GM23338 (cell line): ENCODE data around the gene AIMP1. TPM values are rescaled to one million over a fixed set of nuclear protein-coding genes. Genes with fewer than 3 reads are reported as not detected.

Experiments
- ATAC-seq: fragments of 200-7000 bp; cut with Tn5 transposase; 3 replicates; pipeline ENCODE4 v1.9.1; 2020
- DNase-seq: peaks from one replicate; pipeline ENCODE4 v3.0.0-alpha.2; 2015; ENCODE audit warnings: low spot score
- H2AFZ ChIP-seq: fragments of 200-600 bp; sonication (generic); 2 replicates; pipeline ENCODE4 v1.8.0; 2016; ENCODE audit warnings: antibody characterized with exemption, mild to moderate bottlenecking, moderate library complexity
- H3F3A ChIP-seq: fragments of 200-600 bp; sonication (generic); replicated peaks from 2 replicates; pipeline ENCODE4 v1.8.0; 2017; ENCODE audit warnings: antibody characterized with exemption, mixed run types, low read depth
- H3K27ac ChIP-seq: fragments of 200-600 bp; sonication (generic); 2 replicates; pipeline ENCODE4 v1.6.1; 2016; ENCODE audit warnings: low read depth
- H3K27me3 ChIP-seq: fragments of 200-600 bp; sonication (generic); 2 replicates; pipeline ENCODE4 v1.8.0; 2016; ENCODE audit warnings: mild to moderate bottlenecking, mixed run types, moderate library complexity; ENCODE audit not compliant: insufficient read depth
- H3K36me3 ChIP-seq: fragments of 200-600 bp; sonication (generic); 2 replicates; pipeline ENCODE4 v1.8.0; 2016; ENCODE audit warnings: mild to moderate bottlenecking; ENCODE audit not compliant: insufficient read depth
- H3K4me1 ChIP-seq: fragments of 200-600 bp; sonication (generic); 2 replicates; pipeline ENCODE4 v1.8.0; 2016; ENCODE audit warnings: mild to moderate bottlenecking, moderate library complexity; ENCODE audit not compliant: insufficient read depth
- H3K4me2 ChIP-seq: fragments of 200-600 bp; sonication (generic); 2 replicates; pipeline ENCODE4 v1.7.1; 2017; ENCODE audit warnings: mixed run types
- H3K4me3 ChIP-seq: fragments of 200-600 bp; sonication (generic); 2 replicates; pipeline ENCODE4 v1.6.1; 2016; ENCODE audit warnings: mixed run types
- H3K79me2 ChIP-seq: fragments of 200-600 bp; sonication (generic); replicated peaks from 2 replicates; pipeline ENCODE4 v1.8.0; 2017; ENCODE audit warnings: mild to moderate bottlenecking; ENCODE audit not compliant: insufficient read depth
- H3K9me2 ChIP-seq: fragments of 200-600 bp; sonication (generic); 2 replicates; pipeline ENCODE4 v1.8.0; 2017; ENCODE audit not compliant: insufficient read depth
- H4K20me1 ChIP-seq: fragments of 200-600 bp; sonication (generic); replicated peaks from 2 replicates; pipeline ENCODE4 v1.8.0; 2017; ENCODE audit warnings: mild to moderate bottlenecking; ENCODE audit not compliant: insufficient read depth
- H3K27ac Mint-ChIP-seq: 2 replicates; pipeline ENCODE4 v1.8.0; 2020; ENCODE audit warnings: inconsistent platforms, mild to moderate bottlenecking, moderate library complexity, mixed read lengths
- H3K27me3 Mint-ChIP-seq: 3 replicates; pipeline ENCODE4 v1.8.0; 2022; ENCODE audit warnings: low read depth, mild to moderate bottlenecking, moderate library complexity, mixed read lengths, inconsistent platforms; ENCODE audit not compliant: insufficient read depth, poor library complexity
- H3K36me3 Mint-ChIP-seq: 3 replicates; pipeline ENCODE4 v1.8.0; 2021; ENCODE audit warnings: low read depth, mild to moderate bottlenecking, inconsistent platforms, moderate library complexity, mixed read lengths
- H3K4me1 Mint-ChIP-seq: 3 replicates; pipeline ENCODE4 v1.8.0; 2020; ENCODE audit warnings: mild to moderate bottlenecking, inconsistent platforms, mixed read lengths
- H3K4me3 Mint-ChIP-seq: 3 replicates; pipeline ENCODE4 v1.8.0; 2021; ENCODE audit warnings: moderate library complexity, mild to moderate bottlenecking, inconsistent platforms, mixed read lengths
- H3K9me3 Mint-ChIP-seq: 3 replicates; pipeline ENCODE4 v1.8.0; 2020; ENCODE audit warnings: moderate library complexity, mild to moderate bottlenecking, inconsistent platforms, mixed read lengths
- CREB1 ChIP-seq: fragments of 250-450 bp; sonication (Bioruptor Pico); IDR thresholded peaks from 2 replicates; pipeline ENCODE4 v1.5.0; 2020; ENCODE audit warnings: low read depth, mild to moderate bottlenecking, moderate library complexity
- EZH2 ChIP-seq: fragments of 200-600 bp; sonication (generic); IDR thresholded peaks from one replicate; pipeline ENCODE4 v1.8.0; 2017; ENCODE audit warnings: antibody characterized with exemption, mild to moderate bottlenecking, low read depth; ENCODE audit not compliant: unreplicated experiment
- EZH2phosphoT487 ChIP-seq: fragments of 200-600 bp; sonication (generic); IDR thresholded peaks from one replicate; pipeline ENCODE4 v1.8.1; 2018; ENCODE audit warnings: antibody characterized with exemption; ENCODE audit not compliant: unreplicated experiment
- JUNB ChIP-seq: IDR thresholded peaks from one replicate; pipeline ENCODE4 v1.6.1; 2016; ENCODE audit warnings: antibody characterized with exemption; ENCODE audit not compliant: unreplicated experiment
- NANOG ChIP-seq: IDR thresholded peaks from 2 replicates; pipeline ENCODE4 v1.6.1; 2016; ENCODE audit warnings: antibody characterized with exemption, borderline replicate concordance
- POLR2AphosphoS5 ChIP-seq: IDR thresholded peaks from 2 replicates; pipeline ENCODE4 v1.6.1; 2016; ENCODE audit warnings: antibody characterized with exemption, low read depth
- STAT1 ChIP-seq: IDR thresholded peaks from one replicate; pipeline ENCODE4 v1.6.1; 2016; ENCODE audit warnings: antibody characterized with exemption; ENCODE audit not compliant: unreplicated experiment
- ZNF114 ChIP-seq: fragments of 250-450 bp; sonication (Bioruptor Pico); IDR thresholded peaks from 2 replicates; pipeline ENCODE4 v1.5.0; 2020; ENCODE audit warnings: mild to moderate bottlenecking, moderate library complexity
- ZNF331 ChIP-seq: fragments of 250-450 bp; sonication (Bioruptor Pico); IDR thresholded peaks from 2 replicates; pipeline ENCODE4 v1.5.0; 2020; ENCODE audit warnings: low read depth, mild to moderate bottlenecking, moderate library complexity
- polyA plus RNA-seq: library from polyadenylated mRNA; unstranded; fragments of >200 nt; fragmentation: Nextera tagmentation; extraction: Ambion mirVana; gene quantifications from 2 replicates; pipeline ENCODE4 v1.2.1, GENCODE V29; 2016
- total RNA-seq: library from RNA; depleted of rRNA; stranded (reverse); fragments of >200 nt; shearing (Covaris generic); gene quantifications from 2 replicates; pipeline ENCODE4 v1.2.3, GENCODE V29; 2014
- TF ChIP-seq, protein P1 (sequence below): IDR thresholded peaks from 2 replicates; pipeline ENCODE4 v1.6.1; 2016; ENCODE audit warnings: antibody characterized with exemption
- TF ChIP-seq, protein P2 (sequence below), 2 experiments: fragments of 200-600 bp in 1 of 2; sonication (generic) in 1 of 2; conservative IDR thresholded peaks; 2 replicates each; pipeline versions ENCODE4 v1.5.1 to v1.6.1; 2016 to 2017; ENCODE audit warnings: antibody characterized with exemption in 2 of 2, low read depth in 2 of 2, mild to moderate bottlenecking in 2 of 2, moderate library complexity in 1 of 2
- TF ChIP-seq, protein P3 (sequence below): IDR thresholded peaks from one replicate; pipeline ENCODE4 v1.6.1; 2018; ENCODE audit warnings: antibody characterized with exemption; ENCODE audit not compliant: unreplicated experiment

Gene AIMP1
- total and polyA plus RNA-seq, 2 experiments from 2014 or later = 34.5 to 200 TPM

DNA sequence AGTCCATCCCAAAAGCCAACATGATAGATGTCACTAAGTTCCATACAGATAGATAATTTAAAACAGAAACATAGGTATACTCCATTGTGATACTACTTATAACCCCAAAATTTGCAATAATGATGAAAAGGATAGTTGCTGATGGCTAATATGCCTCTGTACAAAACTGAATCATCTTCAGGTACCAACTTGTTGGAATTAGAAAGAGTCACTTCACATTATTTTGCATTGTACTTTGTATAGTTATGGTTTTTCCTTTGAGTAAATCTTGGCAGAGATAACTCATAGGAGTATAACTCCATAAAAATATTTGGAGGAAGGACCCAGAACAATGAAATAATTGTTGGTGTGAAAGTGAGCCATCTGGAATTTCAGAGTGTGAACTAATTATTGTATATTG is 34.7 kb downstream of the AIMP1 start:
- no peaks in the 10 kb centered on the region for H3K27me3 Mint-ChIP-seq
- H3K4me3 ChIP-seq = no peak overlapping the region
- peaks cover 7% of the 10 kb centered on the region; the same call in 1 of the 2 replicates for H3K36me3 ChIP-seq
- no peaks in the 10 kb centered on the region for H3F3A ChIP-seq
- no peaks in the 10 kb centered on the region for H4K20me1 ChIP-seq
- no peak overlapping the region for H3K4me2 ChIP-seq
- H3K27ac Mint-ChIP-seq = no peak overlapping the region
- no peak for ATAC-seq
- no peaks in the 10 kb centered on the region for H3K36me3 Mint-ChIP-seq
- H3K79me2 ChIP-seq = no peaks in the 10 kb centered on the region
- H2AFZ ChIP-seq = no peak overlapping the region
- no peaks in the 10 kb centered on the region; the same call in 2 of the 3 replicates for H3K4me1 Mint-ChIP-seq
- H3K9me2 ChIP-seq = no peaks in the 10 kb centered on the region
- no peaks in the 10 kb centered on the region for H3K4me1 ChIP-seq
- no peaks in the 10 kb centered on the region for H3K27me3 ChIP-seq
- H3K27ac ChIP-seq = no peak overlapping the region
- TF ChIP-seq, protein P1, sequence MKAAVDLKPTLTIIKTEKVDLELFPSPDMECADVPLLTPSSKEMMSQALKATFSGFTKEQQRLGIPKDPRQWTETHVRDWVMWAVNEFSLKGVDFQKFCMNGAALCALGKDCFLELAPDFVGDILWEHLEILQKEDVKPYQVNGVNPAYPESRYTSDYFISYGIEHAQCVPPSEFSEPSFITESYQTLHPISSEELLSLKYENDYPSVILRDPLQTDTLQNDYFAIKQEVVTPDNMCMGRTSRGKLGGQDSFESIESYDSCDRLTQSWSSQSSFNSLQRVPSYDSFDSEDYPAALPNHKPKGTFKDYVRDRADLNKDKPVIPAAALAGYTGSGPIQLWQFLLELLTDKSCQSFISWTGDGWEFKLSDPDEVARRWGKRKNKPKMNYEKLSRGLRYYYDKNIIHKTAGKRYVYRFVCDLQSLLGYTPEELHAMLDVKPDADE = no peak
- TF ChIP-seq STAT1 (no peak), NANOG (no peak), JUNB (no peak), ZNF331 (CRISPR knock-in tag) (no peak)
- DNase-seq = no peak
- H3K4me3 Mint-ChIP-seq = no peak overlapping the region
- H3K9me3 Mint-ChIP-seq = no peaks in the 10 kb centered on the region

DNA sequence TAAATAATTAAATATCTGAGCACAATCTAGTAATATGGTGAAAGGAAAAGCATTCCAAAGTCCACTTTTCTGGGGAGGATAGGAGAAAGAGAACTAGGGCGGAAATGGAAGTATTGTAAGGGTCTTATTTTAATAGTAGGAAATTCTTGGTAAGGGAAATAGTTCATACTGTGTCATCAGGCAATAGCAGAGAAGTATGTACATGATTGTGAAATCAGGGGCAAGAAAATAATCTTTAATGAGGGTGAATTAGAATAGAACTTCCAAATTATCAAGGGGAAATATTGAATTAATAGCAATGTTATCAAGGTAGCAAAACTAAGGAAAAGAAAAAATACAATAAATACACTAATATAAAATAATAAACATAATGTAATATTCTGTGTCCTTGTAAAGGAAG is 37.4 kb downstream of the AIMP1 start:
- no peaks in the 10 kb centered on the region for H3K36me3 Mint-ChIP-seq
- H3F3A ChIP-seq = no peaks in the 10 kb centered on the region
- TF ChIP-seq, protein P2, sequence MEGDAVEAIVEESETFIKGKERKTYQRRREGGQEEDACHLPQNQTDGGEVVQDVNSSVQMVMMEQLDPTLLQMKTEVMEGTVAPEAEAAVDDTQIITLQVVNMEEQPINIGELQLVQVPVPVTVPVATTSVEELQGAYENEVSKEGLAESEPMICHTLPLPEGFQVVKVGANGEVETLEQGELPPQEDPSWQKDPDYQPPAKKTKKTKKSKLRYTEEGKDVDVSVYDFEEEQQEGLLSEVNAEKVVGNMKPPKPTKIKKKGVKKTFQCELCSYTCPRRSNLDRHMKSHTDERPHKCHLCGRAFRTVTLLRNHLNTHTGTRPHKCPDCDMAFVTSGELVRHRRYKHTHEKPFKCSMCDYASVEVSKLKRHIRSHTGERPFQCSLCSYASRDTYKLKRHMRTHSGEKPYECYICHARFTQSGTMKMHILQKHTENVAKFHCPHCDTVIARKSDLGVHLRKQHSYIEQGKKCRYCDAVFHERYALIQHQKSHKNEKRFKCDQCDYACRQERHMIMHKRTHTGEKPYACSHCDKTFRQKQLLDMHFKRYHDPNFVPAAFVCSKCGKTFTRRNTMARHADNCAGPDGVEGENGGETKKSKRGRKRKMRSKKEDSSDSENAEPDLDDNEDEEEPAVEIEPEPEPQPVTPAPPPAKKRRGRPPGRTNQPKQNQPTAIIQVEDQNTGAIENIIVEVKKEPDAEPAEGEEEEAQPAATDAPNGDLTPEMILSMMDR (conservative IDR thresholded peaks at IDR 0.05; ENCODE audit: low read depth in 2 of 2) = no peak
- TF ChIP-seq ZNF114 (CRISPR knock-in tag) (no peak), EZH2 (no peak), STAT1 (no peak), ZNF331 (CRISPR knock-in tag) (no peak), EZH2phosphoT487 (no peak), NANOG (no peak), CREB1 (CRISPR knock-in tag) (no peak), POLR2AphosphoS5 (no peak)
- TF ChIP-seq, protein P1 = no peak
- TF ChIP-seq, protein P3, sequence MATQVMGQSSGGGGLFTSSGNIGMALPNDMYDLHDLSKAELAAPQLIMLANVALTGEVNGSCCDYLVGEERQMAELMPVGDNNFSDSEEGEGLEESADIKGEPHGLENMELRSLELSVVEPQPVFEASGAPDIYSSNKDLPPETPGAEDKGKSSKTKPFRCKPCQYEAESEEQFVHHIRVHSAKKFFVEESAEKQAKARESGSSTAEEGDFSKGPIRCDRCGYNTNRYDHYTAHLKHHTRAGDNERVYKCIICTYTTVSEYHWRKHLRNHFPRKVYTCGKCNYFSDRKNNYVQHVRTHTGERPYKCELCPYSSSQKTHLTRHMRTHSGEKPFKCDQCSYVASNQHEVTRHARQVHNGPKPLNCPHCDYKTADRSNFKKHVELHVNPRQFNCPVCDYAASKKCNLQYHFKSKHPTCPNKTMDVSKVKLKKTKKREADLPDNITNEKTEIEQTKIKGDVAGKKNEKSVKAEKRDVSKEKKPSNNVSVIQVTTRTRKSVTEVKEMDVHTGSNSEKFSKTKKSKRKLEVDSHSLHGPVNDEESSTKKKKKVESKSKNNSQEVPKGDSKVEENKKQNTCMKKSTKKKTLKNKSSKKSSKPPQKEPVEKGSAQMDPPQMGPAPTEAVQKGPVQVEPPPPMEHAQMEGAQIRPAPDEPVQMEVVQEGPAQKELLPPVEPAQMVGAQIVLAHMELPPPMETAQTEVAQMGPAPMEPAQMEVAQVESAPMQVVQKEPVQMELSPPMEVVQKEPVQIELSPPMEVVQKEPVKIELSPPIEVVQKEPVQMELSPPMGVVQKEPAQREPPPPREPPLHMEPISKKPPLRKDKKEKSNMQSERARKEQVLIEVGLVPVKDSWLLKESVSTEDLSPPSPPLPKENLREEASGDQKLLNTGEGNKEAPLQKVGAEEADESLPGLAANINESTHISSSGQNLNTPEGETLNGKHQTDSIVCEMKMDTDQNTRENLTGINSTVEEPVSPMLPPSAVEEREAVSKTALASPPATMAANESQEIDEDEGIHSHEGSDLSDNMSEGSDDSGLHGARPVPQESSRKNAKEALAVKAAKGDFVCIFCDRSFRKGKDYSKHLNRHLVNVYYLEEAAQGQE = no peak
- no peaks in the 10 kb centered on the region for H3K27me3 ChIP-seq
- no peak overlapping the region for H3K27ac ChIP-seq
- ATAC-seq (no peak), DNase-seq (no peak)
- no peak overlapping the region for H3K27ac Mint-ChIP-seq
- no peak overlapping the region for H3K4me2 ChIP-seq
- H3K4me3 ChIP-seq = no peak overlapping the region
- no peaks in the 10 kb centered on the region for H3K79me2 ChIP-seq
- no peak overlapping the region for H2AFZ ChIP-seq
- H4K20me1 ChIP-seq = no peaks in the 10 kb centered on the region
- H3K27me3 Mint-ChIP-seq = no peaks in the 10 kb centered on the region
- peaks cover 2% of the 10 kb centered on the region; the same call in 1 of the 3 replicates for H3K4me1 Mint-ChIP-seq
- H3K9me2 ChIP-seq = no peaks in the 10 kb centered on the region
- H3K9me3 Mint-ChIP-seq = no peaks in the 10 kb centered on the region
- no peaks in the 10 kb centered on the region for H3K4me1 ChIP-seq
- no peak overlapping the region for H3K4me3 Mint-ChIP-seq
- H3K36me3 ChIP-seq = no peaks in the 10 kb centered on the region
